Fibroblast of lung (primary cell): ENCODE data around the gene CCNE1.

Experiments
- EZH2 ChIP-seq: IDR thresholded peaks from 2 replicates; pipeline ENCODE4 v1.5.1; 2012; ENCODE audit warnings: low read length, control low read depth, mild to moderate bottlenecking; ENCODE audit errors: missing control alignments
- TF ChIP-seq, protein P1 (sequence below), 2 donors: IDR thresholded peaks in 1 of 2; conservative IDR thresholded peaks in 1 of 2; 1 replicate in 1 of 2; 2 replicates in 1 of 2; pipeline ENCODE4 v1.5.1; 2011 to 2012; ENCODE audit warnings: low read length in 2 of 2, control low read depth in 1 of 2, inconsistent platforms in 1 of 2, low read depth in 1 of 2, mild to moderate bottlenecking in 1 of 2

- TF ChIP-seq, protein P1, sequence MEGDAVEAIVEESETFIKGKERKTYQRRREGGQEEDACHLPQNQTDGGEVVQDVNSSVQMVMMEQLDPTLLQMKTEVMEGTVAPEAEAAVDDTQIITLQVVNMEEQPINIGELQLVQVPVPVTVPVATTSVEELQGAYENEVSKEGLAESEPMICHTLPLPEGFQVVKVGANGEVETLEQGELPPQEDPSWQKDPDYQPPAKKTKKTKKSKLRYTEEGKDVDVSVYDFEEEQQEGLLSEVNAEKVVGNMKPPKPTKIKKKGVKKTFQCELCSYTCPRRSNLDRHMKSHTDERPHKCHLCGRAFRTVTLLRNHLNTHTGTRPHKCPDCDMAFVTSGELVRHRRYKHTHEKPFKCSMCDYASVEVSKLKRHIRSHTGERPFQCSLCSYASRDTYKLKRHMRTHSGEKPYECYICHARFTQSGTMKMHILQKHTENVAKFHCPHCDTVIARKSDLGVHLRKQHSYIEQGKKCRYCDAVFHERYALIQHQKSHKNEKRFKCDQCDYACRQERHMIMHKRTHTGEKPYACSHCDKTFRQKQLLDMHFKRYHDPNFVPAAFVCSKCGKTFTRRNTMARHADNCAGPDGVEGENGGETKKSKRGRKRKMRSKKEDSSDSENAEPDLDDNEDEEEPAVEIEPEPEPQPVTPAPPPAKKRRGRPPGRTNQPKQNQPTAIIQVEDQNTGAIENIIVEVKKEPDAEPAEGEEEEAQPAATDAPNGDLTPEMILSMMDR (conservative IDR thresholded peaks at IDR 0.05 in 1 of 2, IDR thresholded peaks at IDR 0.05 in 1 of 2; ENCODE audit: low read depth in 1 of 2, low read length in 2 of 2) = no peak
- TF ChIP-seq EZH2 = no peak
These were observed 42.2 kb downstream of the CCNE1 start for GRCh38 chr19:29854033-29854432.
